GM23338 (cell line): ENCODE measurements around the gene C16orf74.

Experiments
- CREB1 ChIP-seq: fragments of 250-450 bp; sonication (Bioruptor Pico); IDR thresholded peaks from 2 replicates; pipeline ENCODE4 v1.5.0; 2020; ENCODE audit warnings: low read depth, mild to moderate bottlenecking, moderate library complexity
- EZH2 ChIP-seq: fragments of 200-600 bp; sonication (generic); IDR thresholded peaks from one replicate; pipeline ENCODE4 v1.8.0; 2017; ENCODE audit warnings: antibody characterized with exemption, mild to moderate bottlenecking, low read depth; ENCODE audit not compliant: unreplicated experiment
- EZH2phosphoT487 ChIP-seq: fragments of 200-600 bp; sonication (generic); IDR thresholded peaks from one replicate; pipeline ENCODE4 v1.8.1; 2018; ENCODE audit warnings: antibody characterized with exemption; ENCODE audit not compliant: unreplicated experiment
- JUNB ChIP-seq: IDR thresholded peaks from one replicate; pipeline ENCODE4 v1.6.1; 2016; ENCODE audit warnings: antibody characterized with exemption; ENCODE audit not compliant: unreplicated experiment
- POLR2AphosphoS5 ChIP-seq: IDR thresholded peaks from 2 replicates; pipeline ENCODE4 v1.6.1; 2016; ENCODE audit warnings: antibody characterized with exemption, low read depth
- TF ChIP-seq, protein P1 (sequence below), 2 experiments: fragments of 200-600 bp in 1 of 2; sonication (generic) in 1 of 2; conservative IDR thresholded peaks; 2 replicates each; pipeline versions ENCODE4 v1.5.1 to v1.6.1; 2016 to 2017; ENCODE audit warnings: antibody characterized with exemption in 2 of 2, low read depth in 2 of 2, mild to moderate bottlenecking in 2 of 2, moderate library complexity in 1 of 2
- TF ChIP-seq, protein P2 (sequence below): IDR thresholded peaks from one replicate; pipeline ENCODE4 v1.6.1; 2018; ENCODE audit warnings: antibody characterized with exemption; ENCODE audit not compliant: unreplicated experiment
- TF ChIP-seq, protein P3 (sequence below): IDR thresholded peaks from 2 replicates; pipeline ENCODE4 v1.6.1; 2016; ENCODE audit warnings: antibody characterized with exemption

DNA sequence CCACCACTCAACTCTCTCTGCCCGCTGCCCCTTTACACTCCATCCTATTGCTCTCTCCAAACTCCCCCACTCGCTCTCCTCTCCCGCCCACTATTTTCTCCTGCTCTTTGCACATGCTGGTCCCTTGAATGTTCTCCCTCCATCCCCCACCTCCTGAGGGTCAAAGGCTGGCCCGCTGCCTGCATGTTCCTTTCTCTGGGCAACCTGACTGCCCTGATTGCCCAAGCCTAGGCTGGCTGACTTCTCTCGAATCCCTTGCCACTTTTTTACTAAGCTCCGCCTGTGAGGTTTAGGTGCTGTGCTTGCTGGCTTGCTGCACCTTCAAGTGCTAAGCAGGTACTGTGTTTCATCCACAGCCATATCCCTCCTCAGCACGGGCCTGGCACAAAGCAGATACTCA is 45.7 kb upstream of the C16orf74 start:
- TF ChIP-seq JUNB (no peak), EZH2phosphoT487 (no peak), POLR2AphosphoS5 (no peak), EZH2 (no peak), CREB1 (CRISPR knock-in tag) (no peak)
- TF ChIP-seq, protein P1, sequence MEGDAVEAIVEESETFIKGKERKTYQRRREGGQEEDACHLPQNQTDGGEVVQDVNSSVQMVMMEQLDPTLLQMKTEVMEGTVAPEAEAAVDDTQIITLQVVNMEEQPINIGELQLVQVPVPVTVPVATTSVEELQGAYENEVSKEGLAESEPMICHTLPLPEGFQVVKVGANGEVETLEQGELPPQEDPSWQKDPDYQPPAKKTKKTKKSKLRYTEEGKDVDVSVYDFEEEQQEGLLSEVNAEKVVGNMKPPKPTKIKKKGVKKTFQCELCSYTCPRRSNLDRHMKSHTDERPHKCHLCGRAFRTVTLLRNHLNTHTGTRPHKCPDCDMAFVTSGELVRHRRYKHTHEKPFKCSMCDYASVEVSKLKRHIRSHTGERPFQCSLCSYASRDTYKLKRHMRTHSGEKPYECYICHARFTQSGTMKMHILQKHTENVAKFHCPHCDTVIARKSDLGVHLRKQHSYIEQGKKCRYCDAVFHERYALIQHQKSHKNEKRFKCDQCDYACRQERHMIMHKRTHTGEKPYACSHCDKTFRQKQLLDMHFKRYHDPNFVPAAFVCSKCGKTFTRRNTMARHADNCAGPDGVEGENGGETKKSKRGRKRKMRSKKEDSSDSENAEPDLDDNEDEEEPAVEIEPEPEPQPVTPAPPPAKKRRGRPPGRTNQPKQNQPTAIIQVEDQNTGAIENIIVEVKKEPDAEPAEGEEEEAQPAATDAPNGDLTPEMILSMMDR (conservative IDR thresholded peaks at IDR 0.05; ENCODE audit: low read depth in 2 of 2), result no peak
- TF ChIP-seq, protein P2, sequence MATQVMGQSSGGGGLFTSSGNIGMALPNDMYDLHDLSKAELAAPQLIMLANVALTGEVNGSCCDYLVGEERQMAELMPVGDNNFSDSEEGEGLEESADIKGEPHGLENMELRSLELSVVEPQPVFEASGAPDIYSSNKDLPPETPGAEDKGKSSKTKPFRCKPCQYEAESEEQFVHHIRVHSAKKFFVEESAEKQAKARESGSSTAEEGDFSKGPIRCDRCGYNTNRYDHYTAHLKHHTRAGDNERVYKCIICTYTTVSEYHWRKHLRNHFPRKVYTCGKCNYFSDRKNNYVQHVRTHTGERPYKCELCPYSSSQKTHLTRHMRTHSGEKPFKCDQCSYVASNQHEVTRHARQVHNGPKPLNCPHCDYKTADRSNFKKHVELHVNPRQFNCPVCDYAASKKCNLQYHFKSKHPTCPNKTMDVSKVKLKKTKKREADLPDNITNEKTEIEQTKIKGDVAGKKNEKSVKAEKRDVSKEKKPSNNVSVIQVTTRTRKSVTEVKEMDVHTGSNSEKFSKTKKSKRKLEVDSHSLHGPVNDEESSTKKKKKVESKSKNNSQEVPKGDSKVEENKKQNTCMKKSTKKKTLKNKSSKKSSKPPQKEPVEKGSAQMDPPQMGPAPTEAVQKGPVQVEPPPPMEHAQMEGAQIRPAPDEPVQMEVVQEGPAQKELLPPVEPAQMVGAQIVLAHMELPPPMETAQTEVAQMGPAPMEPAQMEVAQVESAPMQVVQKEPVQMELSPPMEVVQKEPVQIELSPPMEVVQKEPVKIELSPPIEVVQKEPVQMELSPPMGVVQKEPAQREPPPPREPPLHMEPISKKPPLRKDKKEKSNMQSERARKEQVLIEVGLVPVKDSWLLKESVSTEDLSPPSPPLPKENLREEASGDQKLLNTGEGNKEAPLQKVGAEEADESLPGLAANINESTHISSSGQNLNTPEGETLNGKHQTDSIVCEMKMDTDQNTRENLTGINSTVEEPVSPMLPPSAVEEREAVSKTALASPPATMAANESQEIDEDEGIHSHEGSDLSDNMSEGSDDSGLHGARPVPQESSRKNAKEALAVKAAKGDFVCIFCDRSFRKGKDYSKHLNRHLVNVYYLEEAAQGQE, result no peak
- TF ChIP-seq, protein P3, sequence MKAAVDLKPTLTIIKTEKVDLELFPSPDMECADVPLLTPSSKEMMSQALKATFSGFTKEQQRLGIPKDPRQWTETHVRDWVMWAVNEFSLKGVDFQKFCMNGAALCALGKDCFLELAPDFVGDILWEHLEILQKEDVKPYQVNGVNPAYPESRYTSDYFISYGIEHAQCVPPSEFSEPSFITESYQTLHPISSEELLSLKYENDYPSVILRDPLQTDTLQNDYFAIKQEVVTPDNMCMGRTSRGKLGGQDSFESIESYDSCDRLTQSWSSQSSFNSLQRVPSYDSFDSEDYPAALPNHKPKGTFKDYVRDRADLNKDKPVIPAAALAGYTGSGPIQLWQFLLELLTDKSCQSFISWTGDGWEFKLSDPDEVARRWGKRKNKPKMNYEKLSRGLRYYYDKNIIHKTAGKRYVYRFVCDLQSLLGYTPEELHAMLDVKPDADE, result no peak
